Stomach (tissue), 4 donors: ENCODE measurements around the gene SLC25A23.

ENCODE experiments used
- EP300 ChIP-seq: sonication (generic); formaldehyde crosslinking; IDR thresholded peaks from one replicate; pipeline ENCODE4 v1.6.1; 2017; ENCODE audit warnings: antibody characterized with exemption
- POLR2A ChIP-seq, 4 donors: fragments of 450-650 bp; IDR thresholded peaks; one replicate each; pipeline ENCODE4 v1.6.1; 2016; ENCODE audit warnings: antibody characterized with exemption in 4 of 4, control low read depth in 2 of 4, mild to moderate bottlenecking in 1 of 4, moderate library complexity in 1 of 4
- TF ChIP-seq, protein P1 (sequence below), 7 experiments: fragments of 450-650 bp in 4 of 7; fragments of 200-600 bp in 3 of 7; sonication (generic) in 3 of 7; IDR thresholded peaks; one replicate each; pipeline ENCODE4 v1.5.1; 2016 to 2019; ENCODE audit warnings: antibody characterized with exemption in 7 of 7, control low read depth in 2 of 7, mild to moderate bottlenecking in 1 of 7

DNA sequence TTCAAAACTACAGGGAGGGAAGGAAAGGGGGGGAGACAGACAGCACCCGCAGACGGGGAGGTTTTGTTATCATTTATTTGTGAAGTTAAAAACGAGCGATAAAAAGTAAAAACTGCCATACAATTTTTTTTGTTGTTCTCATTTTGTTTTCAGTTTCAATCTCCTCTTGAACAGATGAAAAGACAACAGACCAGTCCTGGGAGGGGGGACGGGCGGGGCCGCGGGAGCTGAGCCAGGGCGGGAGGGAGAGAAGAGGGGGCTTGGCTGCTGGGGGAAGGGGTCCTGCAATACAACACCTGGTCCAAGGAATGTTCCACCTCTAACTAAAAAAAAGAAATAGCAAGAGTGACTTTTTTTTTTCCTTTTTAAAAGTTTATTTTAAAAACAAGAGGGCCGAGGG, 46.3 kb downstream of the SLC25A23 start:
- TF ChIP-seq, protein P1, sequence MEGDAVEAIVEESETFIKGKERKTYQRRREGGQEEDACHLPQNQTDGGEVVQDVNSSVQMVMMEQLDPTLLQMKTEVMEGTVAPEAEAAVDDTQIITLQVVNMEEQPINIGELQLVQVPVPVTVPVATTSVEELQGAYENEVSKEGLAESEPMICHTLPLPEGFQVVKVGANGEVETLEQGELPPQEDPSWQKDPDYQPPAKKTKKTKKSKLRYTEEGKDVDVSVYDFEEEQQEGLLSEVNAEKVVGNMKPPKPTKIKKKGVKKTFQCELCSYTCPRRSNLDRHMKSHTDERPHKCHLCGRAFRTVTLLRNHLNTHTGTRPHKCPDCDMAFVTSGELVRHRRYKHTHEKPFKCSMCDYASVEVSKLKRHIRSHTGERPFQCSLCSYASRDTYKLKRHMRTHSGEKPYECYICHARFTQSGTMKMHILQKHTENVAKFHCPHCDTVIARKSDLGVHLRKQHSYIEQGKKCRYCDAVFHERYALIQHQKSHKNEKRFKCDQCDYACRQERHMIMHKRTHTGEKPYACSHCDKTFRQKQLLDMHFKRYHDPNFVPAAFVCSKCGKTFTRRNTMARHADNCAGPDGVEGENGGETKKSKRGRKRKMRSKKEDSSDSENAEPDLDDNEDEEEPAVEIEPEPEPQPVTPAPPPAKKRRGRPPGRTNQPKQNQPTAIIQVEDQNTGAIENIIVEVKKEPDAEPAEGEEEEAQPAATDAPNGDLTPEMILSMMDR (IDR thresholded peaks at IDR 0.05), result no peak
- TF ChIP-seq EP300 (no peak), POLR2A (IDR thresholded peaks at IDR 0.05) (no peak)
